ENCODE results near the gene HEG1.

DNA sequence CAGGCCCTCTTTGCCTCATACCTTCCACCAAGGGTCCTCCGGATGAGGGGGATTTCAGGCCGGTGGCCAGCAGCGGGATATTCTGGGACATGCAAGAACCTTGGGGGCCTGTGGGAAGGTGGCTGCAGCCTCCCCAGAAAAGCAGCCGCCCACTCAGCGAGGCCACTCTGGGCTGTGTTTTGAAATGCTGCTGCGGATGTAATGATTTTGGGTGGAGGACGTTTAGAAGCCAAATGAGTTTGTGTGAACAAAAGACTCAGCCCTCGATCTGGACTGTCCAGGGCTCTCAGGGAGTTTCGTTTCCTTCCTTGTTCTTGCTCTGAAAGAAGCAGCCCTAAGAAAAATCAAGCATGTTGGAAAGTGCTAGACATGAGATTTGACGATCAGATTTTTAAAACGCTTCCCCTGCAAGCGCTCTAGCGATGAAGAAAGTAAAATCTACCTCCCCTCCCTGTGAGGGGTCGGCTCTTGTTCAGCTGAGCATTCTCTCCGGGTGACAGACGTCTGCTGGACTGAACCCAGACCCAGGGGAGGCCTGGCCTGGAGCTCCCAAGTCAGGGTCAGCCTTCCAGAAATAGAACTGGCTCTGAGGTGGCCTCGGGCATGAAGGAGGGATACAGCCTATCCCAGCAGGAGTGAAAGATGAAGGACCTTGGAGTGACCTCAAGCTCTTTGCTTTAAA lies 12.9 kb downstream of the HEG1 start:
- TF ChIP-seq EZH2 (IDR thresholded peaks at IDR 0.05; ENCODE audit: borderline replicate concordance, low read depth, low read length, severe bottlenecking) (no peak), CTCF (IDR thresholded peaks at IDR 0.05; ENCODE audit: extremely low read depth in 1 of 2, insufficient read depth in 1 of 2, low read depth in 1 of 2, low read length in 2 of 2) (no peak), POLR2A (IDR thresholded peaks at IDR 0.05; ENCODE audit: low read depth, low read length) (no peak), JUN (IDR thresholded peaks at IDR 0.05; ENCODE audit: borderline replicate concordance, insufficient read depth, insufficient read length, low read depth) (no peak), POLR2AphosphoS5 (IDR thresholded peaks at IDR 0.05; ENCODE audit: insufficient read depth, low read depth, low read length) (no peak), MYC (IDR thresholded peaks at IDR 0.05; ENCODE audit: low read depth, low read length) (no peak)
- TF ChIP-seq, protein P1, sequence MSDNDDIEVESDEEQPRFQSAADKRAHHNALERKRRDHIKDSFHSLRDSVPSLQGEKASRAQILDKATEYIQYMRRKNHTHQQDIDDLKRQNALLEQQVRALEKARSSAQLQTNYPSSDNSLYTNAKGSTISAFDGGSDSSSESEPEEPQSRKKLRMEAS (IDR thresholded peaks at IDR 0.05; ENCODE audit: insufficient read depth, insufficient read length) = no peak
